ENCODE data around the gene FYCO1.

FYCO1 gene

GRCh38 chr3:45983770-45984169, 11.9 kb downstream of the FYCO1 start:
- no peak for DNase-seq

DNA sequence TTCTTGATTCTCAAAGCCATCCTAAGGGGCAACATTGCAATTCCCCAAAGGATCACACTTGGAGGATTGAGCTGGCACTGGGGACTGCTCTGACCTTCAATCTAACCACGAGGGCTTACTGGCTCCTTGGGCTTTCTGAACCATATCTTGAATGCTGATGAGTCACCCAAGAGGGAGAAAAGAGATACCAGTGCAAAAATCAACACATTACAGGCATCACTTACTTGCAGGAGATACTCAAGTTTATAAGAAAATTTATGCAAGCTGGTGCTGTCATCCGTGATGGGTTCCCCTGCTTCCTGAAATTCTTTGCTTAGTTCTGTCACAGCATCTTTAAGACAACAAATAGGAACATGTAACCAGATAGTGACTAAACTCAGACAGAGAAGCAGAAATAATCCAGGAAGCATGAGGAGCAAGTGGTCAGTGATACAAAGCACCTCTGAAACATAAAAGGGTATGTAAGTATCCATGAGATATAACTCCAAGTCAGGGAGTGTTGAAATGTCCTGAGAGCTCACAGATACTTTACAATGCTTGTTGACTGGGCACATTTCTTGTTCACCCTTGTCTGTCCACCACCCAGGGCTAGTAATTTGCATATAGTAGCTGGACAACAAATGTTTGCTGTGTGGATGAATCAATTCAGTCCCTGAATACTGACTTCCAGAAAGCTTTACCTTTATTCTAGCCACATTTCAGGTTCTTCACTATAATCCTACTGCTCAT, 14.1 kb downstream of the FYCO1 start:
- DNase-seq, result no peak

DNA sequence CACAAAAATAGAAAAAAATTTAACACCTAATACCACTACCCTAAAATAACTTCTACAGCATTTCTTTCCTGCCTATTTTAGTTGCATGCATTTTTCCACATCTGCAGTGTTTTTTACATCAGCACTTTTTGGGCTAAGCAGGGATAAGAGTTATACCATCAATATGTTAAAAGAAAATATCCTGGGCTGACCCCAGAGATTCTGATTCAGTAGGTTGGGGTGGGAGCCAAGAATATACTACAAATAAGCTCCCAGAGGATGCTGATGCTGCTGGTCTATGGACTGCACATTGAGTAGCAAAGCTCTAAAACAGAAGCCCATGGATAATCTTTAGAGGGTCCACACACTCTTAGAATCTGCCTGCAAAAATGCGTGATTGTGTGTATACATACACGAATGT, 14.8 kb downstream of the FYCO1 start:
- DNase-seq, result no peak

DNA sequence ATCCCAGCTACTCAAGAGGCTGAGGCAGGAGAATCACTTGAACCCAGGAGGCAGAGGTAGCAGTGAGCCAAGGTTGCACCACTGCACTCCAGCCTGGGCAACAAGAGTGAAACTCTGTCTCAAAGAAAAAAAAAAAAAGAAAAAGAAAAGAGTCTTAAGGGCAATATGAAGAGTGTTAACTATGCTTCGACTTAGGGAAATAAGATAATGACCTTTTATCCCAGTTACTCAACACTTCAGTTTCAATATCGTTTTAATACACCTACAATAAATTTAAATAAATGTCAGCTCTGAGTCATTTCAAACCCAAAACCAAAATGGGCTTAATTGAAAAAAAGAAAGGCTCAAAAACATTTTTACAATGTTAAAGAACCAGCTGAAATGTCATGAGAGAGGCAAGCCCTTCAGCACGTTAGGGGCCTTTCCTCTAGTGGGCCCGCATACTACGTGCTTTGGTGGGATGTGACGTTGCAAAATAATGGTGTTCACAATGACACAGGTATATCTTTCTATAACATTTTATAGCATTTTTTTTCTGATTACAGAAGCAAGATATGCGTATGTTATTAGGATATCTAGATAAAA, 15.3 kb downstream of the FYCO1 start:
- no peak for DNase-seq

- peak; percentile 83 for DNase-seq
Measured at GRCh38 chr3:45979378-45979777, 16.2 kb downstream of the FYCO1 start.

- DNase-seq, result peak; percentile 95
Measured at GRCh38 chr3:45978006-45978761, 17.4 kb downstream of the FYCO1 start.

DNA sequence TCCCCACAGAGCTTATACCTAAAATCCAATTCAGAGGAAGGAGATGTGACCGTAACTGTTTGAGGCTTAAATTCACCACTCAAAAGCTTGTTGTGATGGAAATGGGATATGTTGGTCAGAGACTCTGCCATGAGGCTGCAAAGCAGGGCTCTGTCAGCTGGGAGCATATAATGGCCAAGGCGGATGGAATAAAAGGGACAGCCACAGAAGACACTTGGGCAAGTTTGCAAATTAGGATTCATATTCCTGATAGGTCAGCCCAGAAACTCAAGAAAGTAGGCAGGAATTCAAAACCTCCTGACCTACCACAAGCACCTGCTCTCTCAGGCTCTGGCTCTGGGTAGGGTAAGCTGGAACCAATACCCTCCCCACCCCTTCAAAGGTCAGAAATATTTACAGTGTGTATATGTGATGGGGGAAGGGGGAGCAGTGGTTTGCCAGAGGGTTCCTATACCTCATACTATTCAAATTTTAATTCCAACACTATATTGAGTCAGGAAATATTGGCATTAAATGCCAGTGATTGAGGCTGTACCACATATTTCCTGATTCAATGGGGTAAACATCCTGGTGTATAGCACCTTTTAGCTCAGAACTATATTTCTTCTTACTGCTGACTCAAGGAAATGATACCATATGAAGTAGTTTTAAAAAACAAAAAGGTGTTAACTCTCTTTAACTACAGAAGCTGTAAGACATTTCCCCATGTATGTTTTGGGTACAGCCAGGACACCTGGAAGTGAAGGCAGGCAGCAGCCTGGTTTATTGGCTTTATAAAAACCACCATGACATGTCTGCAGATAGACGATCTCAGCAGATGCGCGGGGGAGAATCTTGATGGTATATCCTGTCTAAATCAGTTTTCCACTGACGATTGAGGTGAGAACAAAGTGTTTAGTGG, 19.2 kb downstream of the FYCO1 start:
- peak; percentile 8 for DNase-seq

- DNase-seq, result peak; percentile 32
Measured at GRCh38 chr3:45975686-45976085, 19.9 kb downstream of the FYCO1 start.

GRCh38 chr3:45974686-45975085, 20.9 kb downstream of the FYCO1 start:
- no peak for DNase-seq

- peak; percentile 80 for DNase-seq
Measured at GRCh38 chr3:45972534-45973402, 22.9 kb downstream of the FYCO1 start.

DNA sequence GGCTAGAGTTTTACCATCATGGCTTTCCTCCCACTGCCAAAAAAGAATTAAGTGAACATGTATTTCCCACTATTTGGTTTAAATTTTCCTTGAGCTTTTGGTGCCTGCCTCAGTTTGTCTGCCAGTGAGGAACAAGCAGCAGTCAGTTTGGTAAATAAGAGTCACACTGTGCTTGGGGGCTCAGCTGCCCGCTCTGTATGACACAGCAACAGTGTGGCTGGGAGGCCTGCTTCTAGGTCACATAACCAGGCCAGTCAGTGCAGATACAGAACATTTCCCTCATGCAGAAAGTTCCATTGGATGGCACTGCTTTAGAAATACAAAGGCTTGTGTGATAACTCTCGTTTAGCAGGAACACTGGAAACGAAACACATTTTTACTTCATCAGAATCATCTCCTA, 25.7 kb downstream of the FYCO1 start:
- DNase-seq, result no peak

- DNase-seq, result no peak
Measured at GRCh38 chr3:45969116-45969515, 26.5 kb downstream of the FYCO1 start.

- DNase-seq, result no peak
Measured at GRCh38 chr3:45968706-45969105, 26.9 kb downstream of the FYCO1 start.

DNA sequence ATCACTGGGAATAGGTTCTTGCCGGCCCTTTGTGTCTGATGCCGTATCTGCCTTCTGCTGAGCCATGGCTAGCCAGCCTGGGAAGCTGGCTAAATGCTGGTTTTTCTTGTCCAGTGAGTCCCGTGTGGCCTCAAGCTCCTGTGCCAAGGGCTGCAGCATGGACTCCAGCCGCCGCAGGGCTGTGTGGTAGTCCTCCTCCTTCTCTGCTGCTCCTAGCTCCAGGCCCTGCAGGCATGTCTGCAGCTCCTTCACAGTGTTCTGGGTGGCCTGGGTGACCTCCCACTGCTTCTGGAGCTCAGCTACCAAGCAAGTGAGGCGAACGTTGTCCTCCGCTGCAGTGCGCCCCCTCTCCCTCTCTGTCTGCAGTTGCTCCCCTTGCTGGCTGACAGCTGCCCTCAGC, 27.5 kb downstream of the FYCO1 start:
- DNase-seq, result no peak

DNA sequence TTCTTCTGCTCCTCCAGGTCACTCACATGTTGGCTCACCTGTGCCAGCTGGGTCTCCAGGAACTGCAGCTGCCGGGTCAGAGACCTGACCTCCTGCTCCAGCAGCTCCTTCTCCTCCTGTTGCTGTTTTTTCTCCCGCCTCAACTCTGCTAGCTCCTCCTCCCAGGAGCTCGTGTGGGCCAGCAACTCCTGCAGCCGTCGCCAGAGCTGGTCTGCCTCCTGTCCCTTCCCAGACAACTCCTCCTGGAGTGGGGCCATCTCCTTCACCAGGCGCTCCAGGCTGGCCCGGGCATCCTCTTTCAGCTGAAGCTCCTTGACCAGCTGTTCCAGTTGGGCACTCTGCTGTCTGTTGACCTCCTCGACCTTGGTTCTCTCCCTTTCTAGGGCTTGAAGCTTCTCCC, 27.9 kb downstream of the FYCO1 start:
- no peak for DNase-seq

DNA sequence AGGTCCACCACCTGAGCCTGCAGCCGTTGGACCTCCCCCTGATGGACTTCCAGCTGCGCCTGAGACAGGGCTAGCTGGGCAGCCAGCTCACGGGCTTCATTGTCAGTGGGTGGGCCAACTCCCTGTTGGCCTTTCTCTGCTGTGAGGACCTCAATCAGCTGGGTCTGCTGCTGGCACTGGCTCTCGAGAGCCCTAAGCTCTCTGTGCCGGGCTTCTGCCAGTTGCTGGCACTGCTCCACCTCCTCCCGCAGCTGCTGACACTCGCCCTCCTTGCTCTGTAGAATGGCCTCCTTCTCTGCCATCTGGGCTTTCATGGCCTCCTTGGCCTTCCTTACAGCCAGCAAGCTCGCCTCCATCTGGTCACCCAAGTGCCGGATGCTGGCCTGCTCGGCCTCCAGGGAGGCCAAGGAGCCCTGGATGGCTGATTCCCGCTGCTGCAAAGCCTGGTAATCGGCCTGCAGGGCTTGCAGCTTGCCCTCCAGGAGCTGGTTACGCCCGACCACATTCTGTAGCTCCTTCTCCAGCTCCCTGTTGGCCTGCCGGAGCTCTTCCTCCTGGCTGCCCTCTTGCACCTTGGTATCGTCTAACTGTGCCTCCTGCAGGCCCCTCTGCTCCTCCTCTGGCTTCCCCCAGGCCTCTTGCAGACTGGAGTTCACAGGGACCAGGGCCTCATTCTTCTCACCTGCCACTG, 28.5 kb downstream of the FYCO1 start:
- DNase-seq, result no peak

DNA sequence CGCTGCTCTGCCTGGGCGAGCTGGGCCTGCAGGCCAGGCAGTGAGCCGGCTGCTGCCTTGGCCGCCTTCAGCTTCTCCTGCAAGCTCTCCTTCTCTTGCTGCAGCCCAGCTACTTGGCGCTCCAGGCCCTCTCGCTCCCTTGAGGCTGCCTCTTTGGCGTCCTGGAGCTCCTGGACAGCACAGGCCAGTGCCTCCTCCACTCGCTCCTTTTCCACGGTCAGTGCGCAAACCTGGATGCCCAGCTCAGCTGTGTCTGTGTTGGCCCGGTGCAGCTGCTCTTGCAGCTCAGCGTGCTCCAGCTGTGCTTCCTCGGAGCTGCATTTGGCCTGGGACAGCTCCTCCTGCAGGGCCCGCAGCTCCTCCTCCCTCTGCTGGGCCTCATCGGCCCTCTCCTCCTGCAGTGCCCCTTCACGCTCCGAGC, 29.2 kb downstream of the FYCO1 start:
- no peak for DNase-seq

DNA sequence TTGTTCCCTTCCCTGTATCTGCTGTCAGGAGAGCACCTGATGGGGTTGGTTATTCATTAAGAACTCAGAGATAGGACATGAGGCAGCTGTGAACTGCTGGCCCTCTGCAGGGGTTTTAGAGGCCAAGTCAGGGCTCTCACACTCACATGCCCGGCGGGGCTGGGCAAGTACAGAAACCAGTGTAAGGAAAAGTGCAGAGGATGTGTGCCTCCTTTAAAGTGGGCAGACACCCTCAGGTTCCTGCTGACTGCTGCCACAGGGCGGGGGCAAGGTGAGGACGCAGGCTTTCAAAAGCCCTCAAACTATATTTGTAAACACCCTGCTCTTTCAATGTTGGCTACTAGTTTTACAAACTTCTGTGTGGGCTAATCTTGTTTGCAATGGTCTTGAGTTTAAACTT, 30.0 kb downstream of the FYCO1 start:
- DNase-seq, result no peak

DNA sequence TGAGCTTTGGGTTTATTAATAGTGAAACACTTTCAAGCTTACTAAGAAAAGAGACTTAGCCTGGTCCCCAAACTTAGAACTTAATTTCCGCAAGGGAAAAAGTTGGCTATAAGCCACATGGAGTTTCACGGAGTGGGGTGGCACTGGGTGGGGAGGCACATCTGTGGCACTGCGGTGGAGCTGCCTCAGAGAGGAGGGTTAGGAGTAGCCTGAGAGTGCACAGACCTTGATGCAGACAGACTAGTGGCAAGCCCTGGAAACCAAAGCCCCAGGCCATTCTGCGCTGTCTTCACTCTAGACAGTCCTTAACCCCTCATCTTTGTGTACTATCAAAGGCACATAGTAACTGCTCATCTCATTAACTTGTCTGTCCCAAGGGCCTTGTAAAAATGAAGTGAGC, 30.4 kb downstream of the FYCO1 start:
- no peak for DNase-seq

- DNase-seq, result no peak
Measured at GRCh38 chr3:45964139-45964538, 31.5 kb downstream of the FYCO1 start.

DNA sequence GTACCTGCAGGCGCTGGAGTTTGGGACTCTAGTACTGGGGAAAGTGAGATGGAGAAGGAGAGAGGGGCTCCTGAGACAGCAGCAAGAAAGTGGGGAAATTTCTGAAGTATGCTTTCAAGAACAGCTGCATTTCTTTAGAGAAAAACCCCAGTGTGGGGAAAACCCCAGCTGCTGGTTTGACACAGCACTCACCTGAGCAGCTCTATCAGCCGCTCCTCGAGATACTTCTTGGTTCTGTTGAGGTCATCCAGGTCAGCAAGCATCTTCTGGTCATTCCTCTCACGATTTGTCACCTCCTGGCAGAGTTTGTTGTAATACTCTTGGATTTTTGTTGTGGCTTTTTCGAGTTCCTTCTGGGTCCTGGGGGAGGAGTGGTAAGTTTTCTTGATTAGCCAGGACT, 33.6 kb downstream of the FYCO1 start:
- no peak for DNase-seq
